Lower leg skin (tissue), 3 donors: Measurements from ENCODE around the gene HSD11B2.

Experiments
- POLR2A ChIP-seq, 2 donors: fragments of 450-650 bp; IDR thresholded peaks; one replicate each; pipeline ENCODE4 v1.6.1; 2016 to 2017; ENCODE audit warnings: antibody characterized with exemption in 2 of 2, mild to moderate bottlenecking in 1 of 2, moderate library complexity in 1 of 2
- TF ChIP-seq, protein P1 (sequence below), 3 donors: fragments of 450-650 bp; IDR thresholded peaks; one replicate each; pipeline ENCODE4 v1.5.1; 2016; ENCODE audit warnings: antibody characterized with exemption in 3 of 3, mild to moderate bottlenecking in 3 of 3, moderate library complexity in 2 of 3

DNA sequence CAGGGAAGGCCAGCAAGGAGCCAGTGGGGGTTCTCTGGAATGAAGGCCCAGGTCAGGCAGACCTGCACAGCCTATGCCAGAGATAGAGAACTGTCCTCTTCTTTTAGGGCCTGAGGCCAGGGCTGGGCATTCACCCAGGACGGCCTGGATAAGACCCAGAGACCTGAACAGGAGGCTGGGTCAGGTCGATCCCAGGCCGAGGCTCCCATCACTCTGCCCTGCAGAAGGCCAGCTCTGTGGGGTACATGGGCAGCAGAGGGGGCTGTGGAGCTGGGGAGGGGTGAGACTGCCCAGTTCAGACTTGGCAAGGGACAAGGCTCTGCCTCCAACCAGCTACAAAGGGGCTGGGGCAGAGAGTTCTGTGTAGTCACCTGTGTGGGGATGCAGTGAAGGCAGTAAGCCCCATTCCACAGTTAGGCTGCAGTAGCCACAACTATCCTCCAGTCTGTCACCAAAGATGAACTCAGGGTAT lies 14.6 kb downstream of the HSD11B2 start:
- no peak for TF ChIP-seq POLR2A (IDR thresholded peaks at IDR 0.05)
- TF ChIP-seq, protein P1, sequence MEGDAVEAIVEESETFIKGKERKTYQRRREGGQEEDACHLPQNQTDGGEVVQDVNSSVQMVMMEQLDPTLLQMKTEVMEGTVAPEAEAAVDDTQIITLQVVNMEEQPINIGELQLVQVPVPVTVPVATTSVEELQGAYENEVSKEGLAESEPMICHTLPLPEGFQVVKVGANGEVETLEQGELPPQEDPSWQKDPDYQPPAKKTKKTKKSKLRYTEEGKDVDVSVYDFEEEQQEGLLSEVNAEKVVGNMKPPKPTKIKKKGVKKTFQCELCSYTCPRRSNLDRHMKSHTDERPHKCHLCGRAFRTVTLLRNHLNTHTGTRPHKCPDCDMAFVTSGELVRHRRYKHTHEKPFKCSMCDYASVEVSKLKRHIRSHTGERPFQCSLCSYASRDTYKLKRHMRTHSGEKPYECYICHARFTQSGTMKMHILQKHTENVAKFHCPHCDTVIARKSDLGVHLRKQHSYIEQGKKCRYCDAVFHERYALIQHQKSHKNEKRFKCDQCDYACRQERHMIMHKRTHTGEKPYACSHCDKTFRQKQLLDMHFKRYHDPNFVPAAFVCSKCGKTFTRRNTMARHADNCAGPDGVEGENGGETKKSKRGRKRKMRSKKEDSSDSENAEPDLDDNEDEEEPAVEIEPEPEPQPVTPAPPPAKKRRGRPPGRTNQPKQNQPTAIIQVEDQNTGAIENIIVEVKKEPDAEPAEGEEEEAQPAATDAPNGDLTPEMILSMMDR (IDR thresholded peaks at IDR 0.05), result no peak
